ENCODE data around the gene CDH15.

CDH15 gene

DNA sequence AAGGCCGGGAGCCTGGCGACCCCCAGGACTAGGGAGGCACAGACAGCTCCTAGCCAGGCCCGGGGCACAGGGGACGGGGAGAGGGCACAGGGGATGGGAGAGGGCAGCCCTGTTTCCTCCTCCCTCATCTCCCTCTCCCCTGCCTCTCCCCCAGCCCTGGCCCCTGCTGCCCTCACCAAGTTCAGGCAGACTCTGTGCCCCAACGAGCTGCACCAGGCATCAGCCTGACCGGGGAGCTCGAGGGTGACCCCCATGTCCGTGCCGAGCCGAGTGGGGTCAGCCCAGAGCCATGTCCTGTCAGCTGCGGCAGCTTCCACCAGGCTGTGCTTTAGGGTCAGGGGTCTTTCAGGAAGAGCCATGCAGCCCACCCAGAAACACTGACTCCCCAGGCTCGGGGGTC lies 6.0 kb downstream of the CDH15 start:
- TF ChIP-seq, protein P1, sequence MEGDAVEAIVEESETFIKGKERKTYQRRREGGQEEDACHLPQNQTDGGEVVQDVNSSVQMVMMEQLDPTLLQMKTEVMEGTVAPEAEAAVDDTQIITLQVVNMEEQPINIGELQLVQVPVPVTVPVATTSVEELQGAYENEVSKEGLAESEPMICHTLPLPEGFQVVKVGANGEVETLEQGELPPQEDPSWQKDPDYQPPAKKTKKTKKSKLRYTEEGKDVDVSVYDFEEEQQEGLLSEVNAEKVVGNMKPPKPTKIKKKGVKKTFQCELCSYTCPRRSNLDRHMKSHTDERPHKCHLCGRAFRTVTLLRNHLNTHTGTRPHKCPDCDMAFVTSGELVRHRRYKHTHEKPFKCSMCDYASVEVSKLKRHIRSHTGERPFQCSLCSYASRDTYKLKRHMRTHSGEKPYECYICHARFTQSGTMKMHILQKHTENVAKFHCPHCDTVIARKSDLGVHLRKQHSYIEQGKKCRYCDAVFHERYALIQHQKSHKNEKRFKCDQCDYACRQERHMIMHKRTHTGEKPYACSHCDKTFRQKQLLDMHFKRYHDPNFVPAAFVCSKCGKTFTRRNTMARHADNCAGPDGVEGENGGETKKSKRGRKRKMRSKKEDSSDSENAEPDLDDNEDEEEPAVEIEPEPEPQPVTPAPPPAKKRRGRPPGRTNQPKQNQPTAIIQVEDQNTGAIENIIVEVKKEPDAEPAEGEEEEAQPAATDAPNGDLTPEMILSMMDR (IDR thresholded peaks at IDR 0.05; ENCODE audit: control insufficient read depth, extremely low read depth, insufficient read depth): no peak
- no peak for DNase-seq (ENCODE audit: low read depth)
- H3K4me3 ChIP-seq (ENCODE audit: low read depth, low read length): no peak overlapping the region

DNA sequence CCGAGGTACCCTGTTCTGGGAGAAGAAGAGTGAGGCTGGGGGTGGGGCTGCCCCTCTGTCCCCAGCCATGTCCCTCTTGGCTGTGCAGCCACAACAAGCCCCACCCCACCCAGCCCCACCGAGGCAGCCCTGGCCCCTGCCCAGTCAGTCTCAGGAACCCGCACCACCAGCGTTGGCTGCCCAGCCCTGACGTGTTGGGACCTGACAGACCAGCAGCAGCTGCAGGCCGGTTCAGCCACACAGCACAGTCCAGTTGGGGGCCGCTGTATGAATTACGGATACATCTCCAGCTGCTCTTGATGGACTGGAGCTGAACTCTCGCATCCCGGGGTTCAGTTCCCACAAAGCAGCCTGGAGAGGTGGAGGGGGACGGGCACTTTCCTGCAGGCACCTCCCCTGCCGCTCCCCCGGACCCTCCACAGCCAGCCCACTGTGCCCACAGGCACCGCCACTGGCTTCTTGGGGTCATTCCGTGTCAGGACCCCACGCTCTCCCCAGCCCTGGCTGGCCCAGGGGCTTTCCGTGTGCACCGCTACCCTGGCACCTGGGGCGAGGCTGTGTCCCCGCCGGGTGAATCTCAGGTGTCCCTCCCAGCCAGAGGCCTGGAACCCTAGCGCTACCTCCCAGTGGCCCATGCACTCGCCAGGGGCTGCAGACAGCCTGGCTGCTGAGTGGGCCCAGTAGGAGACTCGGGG lies 7.1 kb downstream of the CDH15 start:
- TF ChIP-seq, protein P1 (IDR thresholded peaks at IDR 0.05; ENCODE audit: control insufficient read depth, extremely low read depth, insufficient read depth): no peak
- H3K4me3 ChIP-seq (ENCODE audit: low read depth, low read length): no peak overlapping the region
- DNase-seq (ENCODE audit: low read depth): no peak

DNA sequence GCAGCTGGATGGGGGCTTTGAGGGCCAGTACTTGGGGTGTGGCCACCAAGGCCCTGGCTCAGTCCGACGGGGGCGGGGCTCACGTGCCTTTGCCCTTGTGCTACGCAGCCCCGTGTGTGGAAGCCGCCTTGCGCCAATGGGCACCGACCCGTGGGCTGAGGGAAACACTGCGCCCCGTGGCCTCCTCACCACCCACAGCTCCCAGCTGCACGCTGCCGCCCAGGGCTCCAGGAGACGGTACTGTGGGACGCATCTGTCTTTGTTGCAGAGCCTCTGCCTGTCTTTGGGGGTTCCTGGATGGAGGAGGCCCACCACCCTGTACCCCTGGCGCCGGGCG lies 7.6 kb downstream of the CDH15 start:
- H3K4me3 ChIP-seq (ENCODE audit: low read depth, low read length): no peak overlapping the region
- no peak for DNase-seq (ENCODE audit: low read depth)
- TF ChIP-seq, protein P1 (IDR thresholded peaks at IDR 0.05; ENCODE audit: control insufficient read depth, extremely low read depth, insufficient read depth): no peak

DNA sequence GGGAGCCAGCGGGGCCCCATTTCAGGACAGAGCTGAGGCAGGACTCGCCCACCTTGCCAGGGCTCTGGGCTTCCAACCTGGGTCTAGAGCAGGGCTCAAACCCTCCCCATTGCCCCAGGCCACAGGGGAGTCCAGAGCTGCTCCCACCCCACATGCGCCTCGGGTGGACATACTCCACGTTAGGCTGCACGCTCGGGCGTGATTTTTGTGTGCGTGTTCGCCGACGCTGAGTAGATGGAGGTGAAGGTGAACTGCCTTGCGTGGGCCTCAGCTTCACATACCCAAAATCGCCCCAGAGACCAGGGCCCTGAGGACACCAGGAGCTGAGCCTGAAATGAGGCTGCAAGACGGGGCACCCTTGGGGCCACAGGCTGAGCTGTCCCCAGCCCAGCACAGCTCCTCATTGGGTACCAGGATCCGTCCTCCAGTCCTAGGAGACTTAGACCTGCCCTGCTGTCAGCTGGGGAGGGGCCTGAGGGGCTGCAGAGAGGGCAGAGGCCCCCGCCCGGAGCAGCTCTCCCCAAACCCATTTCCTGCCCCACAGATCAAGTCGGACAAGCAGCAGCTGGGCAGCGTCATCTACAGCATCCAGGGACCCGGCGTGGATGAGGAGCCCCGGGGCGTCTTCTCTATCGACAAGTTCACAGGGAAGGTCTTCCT lies 8.2 kb downstream of the CDH15 start:
- TF ChIP-seq, protein P1 (IDR thresholded peaks at IDR 0.05; ENCODE audit: control insufficient read depth, extremely low read depth, insufficient read depth): no peak
- no peak for DNase-seq (ENCODE audit: low read depth)
- H3K4me3 ChIP-seq (ENCODE audit: low read depth, low read length): no peak overlapping the region

DNA sequence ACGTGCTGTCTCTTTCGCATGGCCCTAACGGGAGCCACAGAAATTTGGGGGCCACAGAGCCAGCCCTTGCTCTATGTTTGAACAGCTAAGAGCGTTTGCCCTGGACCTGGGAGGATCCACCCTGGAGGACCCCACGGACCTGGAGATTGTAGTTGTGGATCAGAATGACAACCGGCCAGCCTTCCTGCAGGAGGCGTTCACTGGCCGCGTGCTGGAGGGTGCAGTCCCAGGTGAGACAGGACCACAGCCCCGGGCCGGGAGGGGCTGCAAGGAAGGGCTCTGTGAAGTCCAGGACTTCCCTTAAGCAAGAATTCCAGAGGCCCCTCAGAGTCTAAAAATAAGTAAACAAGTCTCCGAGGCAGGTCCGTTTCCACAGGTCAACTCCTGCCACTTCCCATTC lies 11.9 kb downstream of the CDH15 start:
- TF ChIP-seq, protein P1 (IDR thresholded peaks at IDR 0.05; ENCODE audit: control insufficient read depth, extremely low read depth, insufficient read depth): no peak
- DNase-seq (ENCODE audit: low read depth): no peak
- no peak overlapping the region for H3K4me3 ChIP-seq (ENCODE audit: low read depth, low read length)

DNA sequence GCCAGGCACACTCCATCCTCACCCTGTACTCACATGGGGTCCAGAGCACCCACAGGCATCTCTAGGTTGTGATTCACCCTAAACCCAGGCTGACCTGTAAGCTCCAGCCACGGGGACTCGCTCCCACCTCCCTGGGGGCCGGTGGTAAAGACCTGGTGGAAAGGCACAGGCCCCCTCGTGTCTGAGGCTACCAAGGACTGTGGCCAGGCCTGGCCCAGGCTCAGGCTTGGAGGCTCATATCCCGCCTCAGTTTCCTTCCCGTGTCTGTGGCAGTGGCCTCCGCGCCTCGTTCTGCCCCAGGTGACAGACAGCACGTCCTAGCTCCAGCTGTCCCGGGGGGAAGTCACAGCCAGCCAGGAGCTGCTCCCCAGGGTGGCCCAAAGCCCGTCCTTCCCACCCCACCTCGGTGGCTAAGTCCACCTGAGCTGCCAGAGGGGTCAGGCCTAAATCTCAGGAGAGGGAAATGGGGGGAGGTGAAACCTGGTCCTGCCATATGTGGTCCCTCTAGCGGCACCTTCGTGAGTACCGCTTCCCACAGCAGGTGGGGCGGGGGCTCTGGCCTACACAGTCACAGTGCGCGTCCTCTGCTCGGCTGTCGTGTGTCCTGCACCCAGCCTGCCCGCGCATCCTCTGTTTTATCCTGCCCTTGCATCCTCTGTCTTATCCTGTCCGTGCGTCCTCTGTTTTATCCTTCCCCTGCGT lies 12.6 kb downstream of the CDH15 start:
- no peak overlapping the region for H3K4me3 ChIP-seq (ENCODE audit: low read depth, low read length)
- TF ChIP-seq, protein P1 (IDR thresholded peaks at IDR 0.05; ENCODE audit: control insufficient read depth, extremely low read depth, insufficient read depth): no peak
- DNase-seq (ENCODE audit: low read depth): no peak

All from LNCaP clone FGC (cell line).